Jurkat, Clone E6-1 (cell line): ENCODE results near the gene STAT4.

Experiments used
- DNase-seq: peaks from one replicate; pipeline ENCODE4 v3.0.0-alpha.2; 2011; ENCODE audit warnings: low read depth, low spot score
- H3K4me3 ChIP-seq: 2 replicates; pipeline ENCODE4 v1.5.1; 2011; ENCODE audit warnings: mild to moderate bottlenecking, low read length, control low read depth, moderate library complexity

STAT4 gene

DNA sequence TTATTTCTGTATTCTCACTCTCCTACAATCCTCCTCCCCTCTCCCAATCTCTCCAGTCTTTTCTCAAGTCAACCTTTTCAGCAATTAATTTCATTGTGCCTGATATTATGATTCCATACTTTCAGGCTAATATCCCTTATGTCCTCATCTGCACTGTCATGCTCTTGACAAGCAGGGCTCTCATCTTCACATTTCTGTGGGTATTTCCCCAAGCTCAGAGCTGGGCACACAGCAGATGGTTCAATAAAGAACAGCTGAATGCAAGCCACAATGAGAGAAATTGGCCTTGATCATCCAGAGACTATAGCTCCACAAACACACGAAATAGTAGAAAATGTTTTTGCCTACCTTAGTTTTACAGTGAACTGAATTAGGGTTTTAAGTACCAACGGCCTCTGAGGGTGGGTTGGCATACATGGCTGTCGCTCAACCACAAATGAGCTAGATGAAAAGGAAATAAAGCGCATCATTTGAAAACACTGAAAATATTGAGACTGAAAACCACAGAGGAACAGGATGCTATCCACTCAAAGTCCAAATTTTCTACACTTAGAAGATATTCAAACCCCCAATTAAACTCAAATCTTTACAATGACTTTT is 89.3 kb downstream of the STAT4 start:
- peak overlapping the region; percentile 12 for H3K4me3 ChIP-seq
- DNase-seq, result peak; percentile 82

GRCh38 chr2:191059308-191059707 is 91.5 kb downstream of the STAT4 start:
- no peak for DNase-seq
- H3K4me3 ChIP-seq, result no peak overlapping the region

GRCh38 chr2:191056228-191056627 is 94.6 kb downstream of the STAT4 start:
- DNase-seq, result peak; percentile 56
- H3K4me3 ChIP-seq, result no peak overlapping the region

DNA sequence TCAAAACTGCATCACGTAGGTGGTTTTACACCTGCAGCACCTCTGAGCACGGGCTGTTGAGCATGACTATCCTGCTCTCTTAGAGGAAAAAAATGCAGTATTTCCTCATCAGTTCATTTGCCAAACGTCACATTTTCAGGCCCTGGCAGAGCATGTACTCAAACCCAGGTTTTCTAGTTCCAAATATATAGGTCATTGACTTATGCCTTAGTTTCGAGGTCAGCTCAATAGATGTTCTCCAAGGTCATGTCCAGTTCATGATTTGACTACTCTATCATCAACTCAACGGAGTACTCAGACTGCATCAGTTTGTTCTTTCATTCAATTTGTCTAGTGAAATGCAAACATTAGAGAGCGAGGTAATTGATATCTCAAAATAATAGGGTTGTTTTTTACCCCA is 97.5 kb downstream of the STAT4 start:
- no peak overlapping the region for H3K4me3 ChIP-seq

GRCh38 chr2:191051825-191052778 is 98.7 kb downstream of the STAT4 start:
- peak; percentile 68 for DNase-seq
- peak overlapping the region; percentile 1; the same call in 1 of the 2 replicates for H3K4me3 ChIP-seq

More for the DNA sequence above, 97.5 kb downstream of the STAT4 start:
- no peak for DNase-seq

GRCh38 chr2:191051177-191051576 is 99.6 kb downstream of the STAT4 start:
- DNase-seq, result no peak

GRCh38 chr2:191050640-191050987 is 100.2 kb downstream of the STAT4 start:
- no peak overlapping the region for H3K4me3 ChIP-seq
- DNase-seq, result no peak

More at GRCh38 chr2:191051177-191051576, 99.6 kb downstream of the STAT4 start:
- H3K4me3 ChIP-seq, result no peak overlapping the region

DNA sequence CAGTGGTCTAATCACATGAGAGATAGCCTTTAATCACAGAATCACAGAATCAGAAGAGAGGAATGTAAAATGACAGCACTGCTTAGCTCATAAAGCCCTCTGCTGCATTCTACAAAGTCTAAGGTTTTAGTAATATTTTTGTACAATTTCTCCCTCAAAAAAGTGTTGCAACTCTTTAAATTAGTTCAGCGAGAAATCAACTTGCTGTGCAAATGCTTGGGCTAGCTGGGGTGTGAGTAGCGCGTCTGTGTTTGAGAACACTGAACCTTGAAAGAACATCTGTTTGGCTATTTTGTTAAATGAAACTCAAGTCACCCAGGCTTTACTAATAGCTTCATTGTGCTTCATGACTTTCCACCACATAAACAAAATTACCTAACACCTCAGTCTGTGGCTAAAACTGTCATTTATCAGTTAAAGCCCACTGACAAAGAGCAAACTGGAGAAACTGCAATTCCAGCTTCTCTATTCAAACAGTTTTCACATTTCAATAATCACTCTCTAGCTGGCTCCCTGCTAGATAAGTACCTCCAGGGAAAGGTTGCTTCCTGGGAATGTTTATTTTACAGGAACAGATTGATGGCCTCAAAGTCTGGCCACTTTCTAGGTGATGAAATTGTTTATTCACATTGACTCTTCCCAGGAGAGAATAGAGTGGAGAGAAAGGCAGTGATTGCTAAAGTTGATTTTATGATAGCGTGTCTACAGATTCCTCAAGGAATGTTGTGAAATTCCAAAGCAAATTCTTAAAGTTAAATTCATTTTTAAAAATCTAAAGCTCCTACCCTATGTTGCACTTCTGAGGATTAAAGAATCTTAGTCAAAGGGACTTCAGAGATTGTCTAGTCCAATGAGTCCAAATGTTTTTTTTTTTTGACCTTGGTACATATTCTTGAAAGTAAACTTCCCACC is 100.8 kb downstream of the STAT4 start:
- DNase-seq, result no peak
- H3K4me3 ChIP-seq, result no peak overlapping the region

- no peak for DNase-seq
- H3K4me3 ChIP-seq, result no peak overlapping the region
Measured at GRCh38 chr2:191048073-191048472, 102.7 kb downstream of the STAT4 start.

DNA sequence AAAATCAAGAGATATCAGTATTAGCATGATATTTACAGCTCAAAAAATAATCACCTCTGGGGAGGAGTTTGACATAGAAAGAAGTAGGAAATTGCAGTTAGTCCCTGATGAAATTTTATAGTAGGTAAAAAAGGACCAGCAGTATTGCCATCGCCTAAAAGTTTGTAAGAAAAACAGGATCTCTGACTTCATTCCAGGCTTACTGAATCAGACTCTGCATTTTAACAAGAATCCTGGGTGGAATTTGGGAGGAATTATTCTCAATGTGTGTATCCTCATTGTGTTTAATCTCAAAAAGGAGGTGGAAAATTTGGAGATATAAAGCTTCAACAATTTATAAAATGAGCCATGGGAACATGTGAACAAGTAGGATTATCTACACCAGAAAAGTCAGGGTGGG is 105.7 kb downstream of the STAT4 start:
- DNase-seq, result no peak
- H3K4me3 ChIP-seq, result no peak overlapping the region

GRCh38 chr2:191043438-191043837 is 107.4 kb downstream of the STAT4 start:
- H3K4me3 ChIP-seq, result no peak overlapping the region

DNA sequence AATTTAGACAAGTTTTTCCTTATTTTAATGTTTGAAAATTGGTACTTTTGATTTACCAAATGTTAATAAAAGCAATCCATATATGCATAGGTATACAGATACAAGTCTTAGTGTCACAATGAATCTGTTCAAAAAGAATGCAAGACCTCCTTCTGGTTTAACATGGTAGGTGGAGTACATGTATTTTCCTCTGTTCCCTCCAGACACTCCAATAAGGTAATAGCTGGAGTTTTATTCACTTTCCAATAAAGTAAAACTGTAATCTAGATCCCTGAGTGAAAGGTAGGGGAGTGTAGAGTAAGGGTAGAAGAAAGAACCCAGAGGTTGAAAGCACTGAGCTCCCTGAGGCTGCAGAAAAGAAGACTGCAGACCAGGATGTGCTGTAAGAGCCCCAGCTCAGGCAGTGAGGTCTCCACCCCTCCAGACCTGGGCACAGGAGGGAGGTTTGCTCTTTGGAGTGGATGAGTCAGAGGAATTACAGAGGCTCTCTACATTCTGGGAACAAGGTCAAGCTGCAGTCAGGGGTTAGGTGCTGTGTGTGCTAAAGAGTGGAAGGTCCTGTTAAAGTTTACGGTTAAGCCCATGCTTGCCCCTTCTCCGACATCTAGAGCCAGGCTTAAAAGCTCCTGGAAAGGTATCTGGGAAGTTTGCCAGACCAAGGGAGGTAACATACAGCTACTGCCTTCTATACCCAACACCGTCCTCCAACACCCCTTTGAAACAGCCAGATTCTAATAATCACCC is 109.2 kb downstream of the STAT4 start:
- no peak for DNase-seq
- no peak overlapping the region for H3K4me3 ChIP-seq

More at GRCh38 chr2:191043438-191043837, 107.4 kb downstream of the STAT4 start:
- no peak for DNase-seq

DNA sequence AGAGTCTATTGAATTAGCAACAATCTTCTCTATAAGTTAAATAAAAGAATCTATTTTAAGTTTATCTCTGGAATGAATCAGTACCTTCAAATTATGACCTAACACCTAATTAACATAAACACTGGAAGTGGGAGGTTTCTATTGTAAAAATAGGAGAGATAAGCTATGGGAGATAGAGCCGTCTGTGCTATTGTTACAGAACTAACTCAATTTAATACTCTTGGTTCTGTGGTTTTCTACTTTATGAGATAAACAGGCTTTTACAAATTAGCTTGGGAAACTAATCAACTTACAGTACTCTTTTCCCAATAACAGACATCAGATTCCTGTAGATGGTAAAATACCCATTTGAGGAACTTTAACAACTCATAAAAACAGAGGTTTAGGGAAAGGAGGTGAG is 111.2 kb downstream of the STAT4 start:
- H3K4me3 ChIP-seq, result no peak overlapping the region
- DNase-seq, result no peak

GRCh38 chr2:191038741-191039140 is 112.1 kb downstream of the STAT4 start:
- DNase-seq, result no peak
- H3K4me3 ChIP-seq, result no peak overlapping the region

GRCh38 chr2:191038241-191038725 is 112.5 kb downstream of the STAT4 start:
- H3K4me3 ChIP-seq, result no peak overlapping the region
- DNase-seq, result no peak

- DNase-seq, result no peak
- H3K4me3 ChIP-seq, result no peak overlapping the region
Measured at GRCh38 chr2:191037351-191037750, 113.4 kb downstream of the STAT4 start.

- DNase-seq, result no peak
- no peak overlapping the region for H3K4me3 ChIP-seq
Measured at GRCh38 chr2:191036363-191036762, 114.4 kb downstream of the STAT4 start.

DNA sequence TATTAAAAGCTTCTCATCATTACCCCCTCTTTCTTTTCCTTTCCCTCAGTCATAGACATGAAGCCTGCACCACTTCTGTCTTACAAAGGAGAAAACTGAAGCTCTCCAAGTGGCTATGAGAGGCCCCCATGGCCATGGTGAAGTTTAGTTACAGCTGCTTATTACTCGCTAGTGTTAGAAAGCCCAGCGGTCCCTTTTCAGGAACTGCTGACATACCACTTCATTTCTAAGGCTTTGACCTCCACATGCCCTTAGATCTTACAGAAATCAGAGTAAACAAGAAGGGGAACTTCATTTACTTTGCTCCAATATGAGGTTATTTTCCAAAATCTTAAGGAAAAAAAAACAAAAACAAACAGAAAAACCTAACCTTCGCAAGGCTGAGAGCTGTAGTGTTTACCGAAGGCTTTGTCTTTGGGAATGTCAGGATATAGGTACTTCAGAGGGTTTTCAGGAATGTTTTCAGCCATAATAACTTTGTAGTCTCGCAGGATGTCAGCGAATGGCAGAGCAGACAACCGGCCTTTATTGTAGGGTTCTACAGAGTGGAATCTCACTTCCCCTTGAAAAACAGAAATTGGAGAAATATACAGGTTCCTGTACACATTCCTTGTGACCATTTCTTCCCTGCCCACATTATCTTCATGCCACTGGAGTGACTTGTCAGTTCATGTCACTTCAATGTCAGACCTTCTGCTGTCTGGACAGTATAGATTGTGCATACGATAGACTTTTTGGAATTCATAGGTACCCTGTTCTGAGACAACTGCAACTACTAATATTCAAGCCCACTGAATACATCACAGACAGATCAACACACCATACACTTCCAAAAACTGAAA is 118.0 kb downstream of the STAT4 start:
- H3K4me3 ChIP-seq, result no peak overlapping the region
- DNase-seq, result no peak
